Stimulated activated CD8-positive, alpha-beta memory T cell treated with anti-CD3 and anti-CD28 coated beads, Interleukin-7, amount 100 ng/mL, for 24 hours (primary cell): Measurements from ENCODE around the gene SPTLC2.

ENCODE experiments used
- DNase-seq: peaks from one replicate; pipeline ENCODE4 v3.0.0-alpha.2; 2020; ENCODE audit warnings: low read depth

SPTLC2 gene

GRCh38 chr14:77467801-77468200 lies 148.6 kb downstream of the SPTLC2 start:
- DNase-seq = no peak

- DNase-seq = peak; percentile 43
These were observed 157.2 kb downstream of the SPTLC2 start for GRCh38 chr14:77459072-77459723.

- DNase-seq = peak; percentile 10
These were observed 158.0 kb downstream of the SPTLC2 start for GRCh38 chr14:77458249-77458950.

GRCh38 chr14:77457522-77458248 lies 158.8 kb downstream of the SPTLC2 start, which contains the start of the genes AHSA1 and VIPAS39:
Gene AHSA1 (plus strand): TSS chr14:77458093. CDS start chr14:77458190, 97 bp downstream.
Gene VIPAS39 (minus strand): TSS chr14:77457601. CDS start chr14:77454102, 3,499 bp downstream.
- peak; percentile 76 for DNase-seq

GRCh38 chr14:77457115-77457521 lies 159.3 kb downstream of the SPTLC2 start:
- DNase-seq = no peak
